HG02885 (cell line): ENCODE data around the gene TPRN.

ENCODE experiments used
- ATAC-seq: cut with Tn5 transposase; IDR thresholded peaks from one replicate; pipeline ENCODE4 v1.9.1; 2021; ENCODE audit warnings: mild to moderate bottlenecking; ENCODE audit not compliant: unreplicated experiment, poor library complexity

TPRN gene

DNA sequence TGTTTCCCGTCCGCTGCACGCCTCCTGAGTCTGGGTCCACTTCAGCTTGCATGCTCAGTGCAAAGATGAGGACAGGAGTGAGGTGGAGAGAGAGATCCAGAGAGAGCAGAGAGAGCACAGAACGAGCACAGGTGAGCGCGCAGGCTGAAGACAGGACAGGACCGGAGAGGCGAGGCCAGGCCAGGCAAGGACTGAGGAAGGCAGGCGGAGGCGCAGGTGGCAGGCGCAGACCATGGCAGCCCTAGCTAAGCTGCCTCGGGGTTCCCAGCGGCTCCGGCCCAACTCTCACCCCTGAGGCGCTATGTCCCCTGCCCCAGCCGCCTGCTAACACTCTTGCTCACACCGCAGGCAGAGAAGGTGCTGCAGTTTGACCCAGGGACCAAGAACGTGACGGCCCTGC is 51.9 kb downstream of the TPRN start:
- no peak for ATAC-seq

DNA sequence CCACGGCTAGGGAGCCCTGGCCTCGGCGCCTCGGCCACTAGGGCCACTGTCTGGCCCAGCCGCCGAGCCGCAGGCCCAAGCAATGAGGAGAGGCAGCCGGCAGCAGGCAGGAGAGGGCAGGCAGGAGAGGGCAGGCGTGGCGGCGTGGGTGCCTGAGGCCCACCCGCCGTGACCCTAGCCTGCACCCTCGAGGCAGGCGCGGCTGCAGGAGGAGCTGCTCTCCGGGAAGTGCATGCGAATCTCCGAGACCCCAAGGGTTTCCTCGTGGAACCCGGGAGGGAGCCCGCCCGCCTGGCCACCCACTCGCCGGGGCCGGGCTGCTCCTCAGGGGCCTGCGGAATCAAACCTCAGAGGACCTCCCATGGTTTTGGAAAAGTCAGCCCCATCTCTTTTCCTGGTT is 52.3 kb downstream of the TPRN start:
- no peak for ATAC-seq

DNA sequence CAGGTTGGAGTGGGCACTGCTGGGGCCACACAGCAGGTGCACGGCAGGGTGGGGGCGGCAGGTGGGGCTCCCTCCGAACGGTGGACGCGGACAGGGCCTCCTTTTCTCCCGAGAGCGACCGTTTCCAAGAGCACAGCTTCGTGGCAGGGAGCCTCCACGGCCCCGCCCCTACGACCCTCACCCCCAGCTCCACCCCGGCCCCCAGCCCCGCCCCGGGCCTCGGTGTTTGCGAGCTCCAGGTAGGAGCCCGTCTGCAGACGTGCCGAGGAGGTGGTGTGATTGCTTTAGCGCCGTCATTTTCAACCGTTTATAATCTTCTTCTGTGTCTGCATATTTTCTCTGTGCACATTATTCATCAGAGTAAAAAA is 52.8 kb downstream of the TPRN start:
- ATAC-seq = no peak

DNA sequence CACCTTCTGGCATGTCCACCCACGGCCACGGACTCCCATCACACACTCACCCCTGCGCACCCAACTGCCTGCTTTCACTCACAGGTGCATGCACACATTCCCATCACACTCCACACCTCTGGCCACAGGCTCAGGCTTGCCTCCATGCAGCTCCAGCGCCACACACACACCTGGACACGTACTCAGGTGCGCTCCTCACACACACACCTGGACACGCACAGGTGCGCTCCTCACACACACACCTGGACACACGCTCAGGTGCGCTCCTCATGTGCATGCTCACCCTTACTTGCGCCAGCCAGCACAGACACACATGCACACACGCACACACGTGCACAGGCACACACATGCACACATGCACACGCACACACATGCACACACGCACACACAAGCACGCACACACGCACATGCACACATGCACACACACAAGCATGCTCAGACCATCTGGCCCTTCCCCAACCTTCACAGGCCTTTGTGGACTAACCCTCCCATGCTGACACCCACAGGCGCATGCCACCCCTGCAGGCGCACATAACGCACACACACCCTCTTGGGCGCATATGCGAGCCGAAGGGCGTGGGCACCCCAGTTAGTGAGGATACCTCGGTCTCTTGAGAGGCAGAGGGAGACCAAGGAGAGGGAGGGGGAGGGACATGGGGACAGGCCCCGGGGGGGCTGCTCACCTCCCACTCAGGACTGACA is 53.3 kb downstream of the TPRN start:
- ATAC-seq = no peak

DNA sequence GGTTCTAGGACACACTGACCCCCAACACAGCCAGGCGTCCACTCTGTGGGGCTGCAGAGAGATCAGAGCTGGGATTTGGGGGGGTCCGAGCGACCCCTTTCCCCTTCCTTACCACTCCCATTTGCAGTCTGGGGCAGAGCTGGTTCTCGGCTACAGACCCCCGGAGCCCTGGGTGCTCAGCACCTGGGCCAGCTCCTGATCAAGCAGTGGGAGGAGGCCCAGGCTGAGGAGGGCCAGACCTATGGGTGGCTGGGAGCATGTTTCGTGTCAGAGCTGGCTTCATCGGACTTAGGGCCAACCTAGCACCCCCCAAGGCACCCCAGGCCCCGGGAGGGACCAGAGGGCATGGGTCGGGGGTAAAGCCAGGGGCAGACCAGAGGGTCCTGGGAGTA is 54.0 kb downstream of the TPRN start:
- ATAC-seq = no peak

DNA sequence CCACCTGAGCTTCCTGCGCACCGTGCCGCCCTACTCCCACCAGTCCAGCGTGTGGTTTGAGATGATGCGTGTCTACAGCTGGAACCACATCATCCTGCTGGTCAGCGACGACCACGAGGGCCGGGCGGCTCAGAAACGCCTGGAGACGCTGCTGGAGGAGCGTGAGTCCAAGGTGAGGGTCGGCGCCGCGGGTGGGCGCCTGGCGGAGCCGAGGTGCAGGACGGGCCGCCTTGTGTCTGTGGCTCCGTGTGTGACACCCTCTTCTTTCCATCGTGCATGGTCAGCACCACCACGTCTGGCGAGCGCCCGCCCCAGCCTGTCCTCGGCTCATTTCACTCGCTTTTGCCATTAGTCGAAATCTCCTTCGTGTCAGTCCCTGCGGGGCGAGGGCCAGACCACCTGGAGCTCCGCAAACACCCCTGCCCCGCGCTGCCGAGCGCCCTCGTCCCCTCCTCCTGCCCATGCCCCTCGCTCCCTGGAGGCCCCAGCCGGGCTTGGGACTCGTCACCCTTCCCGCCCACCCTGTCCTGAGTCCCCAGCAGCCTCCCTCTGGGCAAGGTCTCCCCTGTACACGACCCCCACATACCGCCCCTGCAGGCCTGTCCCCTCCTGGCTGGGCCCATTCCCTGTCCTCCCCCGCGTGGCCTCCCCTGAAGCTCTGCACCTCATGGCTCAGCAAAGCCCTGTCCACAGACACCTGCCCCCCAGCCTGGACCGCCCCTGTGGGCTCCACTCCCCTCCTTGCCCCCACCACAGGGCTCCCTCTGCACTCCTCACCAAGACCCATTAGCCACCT is 54.6 kb downstream of the TPRN start:
- no peak for ATAC-seq

DNA sequence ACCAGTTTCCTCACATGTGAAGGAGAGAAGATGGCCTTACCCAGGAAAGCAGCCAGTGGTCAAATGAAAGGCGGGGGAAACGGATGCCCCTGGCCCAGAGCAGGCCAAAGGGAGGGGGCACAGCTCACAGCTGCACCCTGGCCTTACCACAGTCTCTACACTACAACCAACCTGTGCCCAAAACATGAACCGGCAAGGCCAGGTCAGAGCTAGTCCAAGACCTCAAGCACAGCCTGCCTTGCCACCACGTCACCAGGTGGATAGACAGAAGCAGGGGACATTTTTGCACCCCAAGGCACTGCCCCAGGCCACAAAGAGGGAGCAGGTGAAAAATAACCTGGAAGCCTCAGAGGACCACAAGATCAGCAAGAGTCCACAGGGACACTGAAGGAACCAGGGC is 57.1 kb downstream of the TPRN start:
- ATAC-seq = no peak

DNA sequence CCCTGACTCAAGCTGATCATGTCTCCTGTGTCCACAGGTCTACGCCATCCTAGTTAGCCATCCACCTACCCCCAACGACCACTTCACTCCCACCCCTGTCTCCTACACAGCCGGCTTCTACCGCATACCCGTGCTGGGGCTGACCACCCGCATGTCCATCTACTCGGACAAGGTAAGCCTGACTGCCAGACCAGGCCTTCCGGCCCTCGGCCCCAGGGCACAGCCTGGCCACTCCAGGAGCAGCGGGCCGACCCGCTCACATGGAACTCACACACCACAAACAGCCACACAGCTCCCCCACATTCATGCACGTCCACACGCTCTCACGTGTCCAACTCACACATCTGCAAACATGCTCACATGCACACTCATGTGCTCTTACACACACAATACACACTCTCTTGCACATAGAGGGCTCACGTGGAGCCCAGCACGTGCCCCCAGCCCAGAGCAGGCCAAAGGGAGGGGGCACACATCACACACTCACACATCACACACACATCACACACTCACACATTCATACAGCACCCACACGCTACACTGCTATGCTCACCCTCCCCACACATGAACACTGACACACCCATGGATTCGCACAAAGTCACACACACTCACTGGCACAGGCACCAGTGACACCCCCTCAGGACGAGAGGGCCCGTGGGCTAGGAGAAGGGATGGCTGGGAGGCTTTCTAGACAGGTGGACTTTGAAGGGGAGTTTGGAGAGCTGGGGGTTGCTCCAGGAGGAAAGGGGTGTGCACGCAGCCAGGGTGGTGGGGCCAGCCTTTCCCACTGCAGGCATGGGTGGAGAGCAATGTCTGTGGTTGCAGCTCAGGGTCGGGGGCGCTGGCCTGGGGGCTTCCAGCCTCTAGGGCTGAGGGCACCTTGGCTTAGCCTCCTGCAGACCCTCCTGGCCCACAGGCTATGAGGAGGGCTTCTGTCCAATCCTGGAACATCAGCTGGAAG is 58.3 kb downstream of the TPRN start:
- ATAC-seq = no peak
